Uterus (tissue), 4 donors: ENCODE data around the gene ADISSP. TPM values are rescaled to one million over a fixed set of nuclear protein-coding genes. Genes with fewer than 3 reads are reported as not detected.

ENCODE experiments used
- DNase-seq, 2 donors: peaks; one replicate each; pipeline ENCODE4 v3.0.0-alpha.2; 2019 to 2020
- H3K27ac ChIP-seq, 2 donors: fragments of 200-600 bp; sonication (generic); 1 replicate in 1 of 2; 2 replicates in 1 of 2; pipeline ENCODE4 v1.5.1; 2016 to 2018
- H3K27me3 ChIP-seq, 2 donors: fragments of 200-600 bp; sonication (generic); one replicate each; pipeline ENCODE4 v1.5.1; 2018 to 2019; ENCODE audit warnings: control low read depth in 1 of 2
- H3K36me3 ChIP-seq, 2 donors: fragments of 200-600 bp; sonication (generic); one replicate each; pipeline ENCODE4 v1.5.1; 2019; ENCODE audit warnings: control low read depth in 1 of 2
- H3K4me1 ChIP-seq, 2 donors: fragments of 200-600 bp; sonication (generic); one replicate each; pipeline ENCODE4 v1.5.1; 2018 to 2019; ENCODE audit warnings: control low read depth in 1 of 2
- H3K4me3 ChIP-seq, 2 donors: fragments of 200-600 bp; sonication (generic); 1 replicate in 1 of 2; 2 replicates in 1 of 2; pipeline ENCODE4 v1.5.1; 2018 to 2019; ENCODE audit warnings: mild to moderate bottlenecking in 1 of 2
- H3K9me3 ChIP-seq, 2 donors: fragments of 200-600 bp; sonication (generic); one replicate each; pipeline ENCODE4 v1.5.1; 2019; ENCODE audit warnings: control low read depth in 1 of 2
- POLR2A ChIP-seq, 2 donors: fragments of 450-650 bp; IDR thresholded peaks; one replicate each; pipeline ENCODE4 v1.6.1; 2016; ENCODE audit warnings: antibody characterized with exemption in 2 of 2, mild to moderate bottlenecking in 1 of 2, moderate library complexity in 1 of 2
- intact Hi-C: fragments of 100-400 bp; cut with DNase I; formaldehyde crosslinking; loops from one replicate; pipeline ENCODE4 v1.15.1; 2023; ENCODE audit warnings: low total_unique reads
- total RNA-seq, 4 donors: library from RNA; depleted of rRNA in 3 of 4; stranded (reverse); fragments of >200 nt in 3 of 4; gene quantifications; one replicate each; pipeline versions ENCODE4 v1.1.0 to v1.2.4, GENCODE V29; 2014 to 2023
- TF ChIP-seq, protein P1 (sequence below), 4 experiments: fragments of 200-600 bp in 2 of 4; fragments of 450-650 bp in 2 of 4; sonication (generic) in 2 of 4; IDR thresholded peaks; one replicate each; pipeline ENCODE4 v1.5.1; 2016 to 2019; ENCODE audit warnings: antibody characterized with exemption in 4 of 4, mild to moderate bottlenecking in 2 of 4, moderate library complexity in 1 of 4
- donor health status: DM: yes; HTN: yes; CAD: no.

Gene ADISSP
- total RNA-seq, 4 donors from 2014 or later = 4.1 to 45.9 (median 34.8) TPM

DNA sequence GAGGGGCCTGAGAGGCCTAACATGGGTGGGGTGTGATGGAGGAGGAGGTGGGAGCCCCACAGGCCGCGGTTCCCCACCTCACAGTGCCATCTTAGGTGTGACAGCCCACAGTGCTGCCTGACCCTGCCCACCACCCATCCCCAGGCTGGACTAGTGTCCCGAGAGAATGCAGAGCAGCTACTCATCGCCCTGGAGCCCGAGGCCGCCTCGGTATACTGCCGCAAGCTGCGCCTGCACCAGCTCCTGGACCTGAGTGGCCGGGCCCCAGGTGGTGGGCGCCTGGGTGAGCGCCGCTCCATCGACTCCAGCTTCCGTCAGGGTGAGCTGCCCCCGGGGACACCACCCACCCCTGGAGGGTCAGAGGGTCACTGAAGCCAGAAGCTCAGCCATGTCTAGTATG lies 19.5 kb downstream of the ADISSP start:
- Histone ChIP-seq H3K27ac (no peak overlapping the region), H3K4me3 (no peak overlapping the region), H3K36me3 (no peaks in the 10 kb centered on the region), H3K27me3 (no peaks in the 10 kb centered on the region), H3K4me1 (no peaks in the 10 kb centered on the region), H3K9me3 (no peaks in the 10 kb centered on the region)
- intact Hi-C loops = no loop called here
- TF ChIP-seq, protein P1, sequence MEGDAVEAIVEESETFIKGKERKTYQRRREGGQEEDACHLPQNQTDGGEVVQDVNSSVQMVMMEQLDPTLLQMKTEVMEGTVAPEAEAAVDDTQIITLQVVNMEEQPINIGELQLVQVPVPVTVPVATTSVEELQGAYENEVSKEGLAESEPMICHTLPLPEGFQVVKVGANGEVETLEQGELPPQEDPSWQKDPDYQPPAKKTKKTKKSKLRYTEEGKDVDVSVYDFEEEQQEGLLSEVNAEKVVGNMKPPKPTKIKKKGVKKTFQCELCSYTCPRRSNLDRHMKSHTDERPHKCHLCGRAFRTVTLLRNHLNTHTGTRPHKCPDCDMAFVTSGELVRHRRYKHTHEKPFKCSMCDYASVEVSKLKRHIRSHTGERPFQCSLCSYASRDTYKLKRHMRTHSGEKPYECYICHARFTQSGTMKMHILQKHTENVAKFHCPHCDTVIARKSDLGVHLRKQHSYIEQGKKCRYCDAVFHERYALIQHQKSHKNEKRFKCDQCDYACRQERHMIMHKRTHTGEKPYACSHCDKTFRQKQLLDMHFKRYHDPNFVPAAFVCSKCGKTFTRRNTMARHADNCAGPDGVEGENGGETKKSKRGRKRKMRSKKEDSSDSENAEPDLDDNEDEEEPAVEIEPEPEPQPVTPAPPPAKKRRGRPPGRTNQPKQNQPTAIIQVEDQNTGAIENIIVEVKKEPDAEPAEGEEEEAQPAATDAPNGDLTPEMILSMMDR (IDR thresholded peaks at IDR 0.05) = no peak
- TF ChIP-seq POLR2A (IDR thresholded peaks at IDR 0.05) = no peak
- no peak for DNase-seq

DNA sequence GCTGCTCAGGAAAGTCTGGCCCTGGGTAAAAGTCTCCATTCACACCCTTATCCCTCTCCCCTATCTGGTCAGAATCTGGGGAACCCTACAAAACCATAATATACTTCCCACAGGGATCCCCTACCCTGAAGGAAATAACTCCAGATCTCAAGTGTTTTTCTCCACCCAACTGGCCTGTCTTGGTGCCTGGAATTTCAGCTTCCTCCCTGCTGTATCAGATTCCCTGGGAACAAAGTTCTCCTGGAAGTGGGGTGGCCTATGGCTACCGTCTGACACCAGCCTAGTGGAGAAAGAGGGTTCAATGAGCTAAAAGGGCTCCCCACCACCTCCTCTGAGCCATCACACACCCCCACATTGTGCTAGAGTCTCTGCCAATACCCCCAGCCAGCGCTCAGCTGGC lies 20.1 kb downstream of the ADISSP start:
- H3K27me3 ChIP-seq = no peaks in the 10 kb centered on the region
- no peaks in the 10 kb centered on the region for H3K36me3 ChIP-seq
- intact Hi-C loops = no loop called here
- no peaks in the 10 kb centered on the region for H3K4me1 ChIP-seq
- no peak for DNase-seq
- H3K27ac ChIP-seq = no peak overlapping the region
- H3K4me3 ChIP-seq = no peak overlapping the region
- no peaks in the 10 kb centered on the region for H3K9me3 ChIP-seq
- TF ChIP-seq, protein P1 (IDR thresholded peaks at IDR 0.05) = no peak
- no peak for TF ChIP-seq POLR2A (IDR thresholded peaks at IDR 0.05)

DNA sequence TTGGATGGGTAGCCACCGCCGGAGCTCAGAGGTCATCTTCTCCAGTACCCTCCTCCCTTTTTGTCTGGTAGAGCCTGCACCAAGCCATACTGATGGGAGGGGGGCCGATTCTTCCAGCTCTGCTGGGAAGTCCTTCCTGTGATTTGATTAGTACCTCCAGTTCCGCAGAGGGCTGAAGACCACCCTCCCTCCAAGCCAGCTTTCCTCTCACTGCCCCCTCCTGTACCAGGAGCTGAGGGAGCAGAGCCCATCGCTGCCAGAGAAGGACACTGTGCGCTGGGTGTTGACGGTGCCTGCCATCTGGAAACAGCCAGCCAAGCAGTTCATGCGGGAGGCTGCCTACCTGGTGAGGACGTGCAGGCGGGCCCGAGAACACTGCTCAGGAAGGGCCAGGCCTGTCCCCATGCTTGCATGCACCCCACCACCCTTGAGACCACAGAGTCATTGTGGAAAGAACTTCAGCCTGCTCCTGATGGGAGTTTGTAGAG lies 21.8 kb downstream of the ADISSP start:
- no peaks in the 10 kb centered on the region for H3K27me3 ChIP-seq
- DNase-seq = no peak
- H3K36me3 ChIP-seq = no peaks in the 10 kb centered on the region
- intact Hi-C loops = no loop called here
- H3K4me1 ChIP-seq = no peaks in the 10 kb centered on the region
- no peaks in the 10 kb centered on the region for H3K9me3 ChIP-seq
- no peak for TF ChIP-seq POLR2A (IDR thresholded peaks at IDR 0.05)
- TF ChIP-seq, protein P1 (IDR thresholded peaks at IDR 0.05) = no peak
- no peak overlapping the region for H3K4me3 ChIP-seq
- H3K27ac ChIP-seq = no peak overlapping the region

GRCh38 chr20:3744806-3745685 lies 22.5 kb downstream of the ADISSP start:
- Histone ChIP-seq H3K36me3 (no peaks in the 10 kb centered on the region), H3K4me3 (no peak overlapping the region), H3K27me3 (no peaks in the 10 kb centered on the region), H3K9me3 (no peaks in the 10 kb centered on the region), H3K27ac (no peak overlapping the region), H3K4me1 (no peaks in the 10 kb centered on the region)
- intact Hi-C loops = no loop called here
- peak; percentile 56 to 67 for DNase-seq
- TF ChIP-seq, protein P1 (IDR thresholded peaks at IDR 0.05) = no peak
- TF ChIP-seq POLR2A (IDR thresholded peaks at IDR 0.05) = no peak

- no peaks in the 10 kb centered on the region for H3K36me3 ChIP-seq
These were observed 23.5 kb downstream of the ADISSP start for GRCh38 chr20:3744037-3744436.

More at GRCh38 chr20:3744037-3744436, 23.5 kb downstream of the ADISSP start:
- intact Hi-C loops = no loop called here
- no peaks in the 10 kb centered on the region for H3K4me1 ChIP-seq
- no peak for DNase-seq
- H3K27ac ChIP-seq = no peak overlapping the region
- H3K4me3 ChIP-seq = no peak overlapping the region
- H3K27me3 ChIP-seq = no peaks in the 10 kb centered on the region
- TF ChIP-seq, protein P1 (IDR thresholded peaks at IDR 0.05) = no peak
- TF ChIP-seq POLR2A (IDR thresholded peaks at IDR 0.05) = no peak
- no peaks in the 10 kb centered on the region for H3K9me3 ChIP-seq
